RWPE1 (cell line): ENCODE results near the gene FAF2.
A peak's percentile ranks its signal among the peaks of the same experiment; 100 is the strongest.

ENCODE experiments used
- CTCF ChIA-PET: fragments of 350-600 bp; sonication (Branson Sonifier 250); formaldehyde crosslinking; extraction: SDS; loops from one replicate; lab custom pipeline; 2021; lab: Yijun Ruan, JAX
- POLR2A ChIA-PET: fragments of 400-600 bp; formaldehyde crosslinking; extraction: SDS; loops from one replicate; lab custom pipeline; 2020; ENCODE audit warnings: antibody characterized with exemption; ENCODE audit not compliant: low non-redundant PET; lab: Yijun Ruan, JAX
- DNase-seq: peaks from one replicate; pipeline ENCODE4 v3.0.0; 2012; ENCODE audit warnings: low spot score
- H3K27ac ChIP-seq: fragments of 450-650 bp; 2 replicates; pipeline ENCODE4 v1.5.1; 2017
- CTCF ChIP-seq: fragments of 450-650 bp; conservative IDR thresholded peaks from 2 replicates; pipeline ENCODE4 v1.5.1; 2017; ENCODE audit warnings: low read depth, mild to moderate bottlenecking

FAF2 gene

GRCh38 chr5:176540956-176541337 is 92.8 kb downstream of the FAF2 start:
- H3K27ac ChIP-seq = peak overlapping the region; percentile 94
- ChIA-PET POLR2A (interaction anchor here (0.6 to 1.2 kb wide), 2 partner anchors 21 to 128 kb away, joined by 3 to 15 read pairs; no protein-coding TSS in a partner anchor), CTCF (no interaction called here)
- no peak for TF ChIP-seq CTCF
- no peak for DNase-seq

- H3K27ac ChIP-seq = peak overlapping the region; percentile 94
- ChIA-PET POLR2A (interaction anchor here (1.2 kb wide), 1 partner anchor 128 kb away, joined by 3 read pairs; no protein-coding TSS in a partner anchor), CTCF (interaction anchor here (0.6 to 3.8 kb wide), 4 partner anchors 9 to 126 kb away, joined by 3 to 18 read pairs (median 9); partner anchors contain the start of gene CLTB)
- no peak for TF ChIP-seq CTCF
- DNase-seq = peak; percentile 84
Observed at GRCh38 chr5:176541338-176542134, 93.4 kb downstream of the FAF2 start.

GRCh38 chr5:176542135-176542595 is 94.0 kb downstream of the FAF2 start:
- no peak for TF ChIP-seq CTCF
- ChIA-PET CTCF (interaction anchor here (0.6 to 3.8 kb wide), 7 partner anchors 8 to 127 kb away, joined by 3 to 18 read pairs (median 4); partner anchors contain the start of gene CLTB), POLR2A (interaction anchor here (1.2 kb wide), 1 partner anchor 129 kb away, joined by 3 read pairs; no protein-coding TSS in a partner anchor)
- peak overlapping the region; percentile 94 for H3K27ac ChIP-seq
- no peak for DNase-seq

- H3K27ac ChIP-seq = peak overlapping the region; percentile 94
- peak; percentile 73 for TF ChIP-seq CTCF
- POLR2A ChIA-PET = interaction anchor here (1.0 kb wide), 2 partner anchors 12 to 95 kb away, joined by 4 to 5 read pairs; partner anchors contain the start of gene FAF2
- CTCF ChIA-PET = interaction anchor here (0.6 to 3.8 kb wide), 9 partner anchors 9 to 135 kb away, joined by 3 to 18 read pairs (median 4); partner anchors contain the start of gene CLTB
- peak; percentile 38 for DNase-seq
Observed at GRCh38 chr5:176542596-176543427, 94.6 kb downstream of the FAF2 start.

GRCh38 chr5:176543428-176544182 is 95.4 kb downstream of the FAF2 start:
- POLR2A ChIA-PET = interaction anchor here (0.6 to 1.0 kb wide), 5 partner anchors 11 to 126 kb away, joined by 3 to 5 read pairs (median 4); partner anchors contain the start of gene FAF2
- peak overlapping the region; percentile 94 for H3K27ac ChIP-seq
- CTCF ChIA-PET = interaction anchor here (0.5 to 3.8 kb wide), 7 partner anchors 9 to 136 kb away, joined by 3 to 18 read pairs (median 8); partner anchors contain the start of gene CLTB
- DNase-seq = peak; percentile 64
- TF ChIP-seq CTCF = no peak
